ENCODE measurements around the gene PCDH12.

The PCDH12 gene

DNA sequence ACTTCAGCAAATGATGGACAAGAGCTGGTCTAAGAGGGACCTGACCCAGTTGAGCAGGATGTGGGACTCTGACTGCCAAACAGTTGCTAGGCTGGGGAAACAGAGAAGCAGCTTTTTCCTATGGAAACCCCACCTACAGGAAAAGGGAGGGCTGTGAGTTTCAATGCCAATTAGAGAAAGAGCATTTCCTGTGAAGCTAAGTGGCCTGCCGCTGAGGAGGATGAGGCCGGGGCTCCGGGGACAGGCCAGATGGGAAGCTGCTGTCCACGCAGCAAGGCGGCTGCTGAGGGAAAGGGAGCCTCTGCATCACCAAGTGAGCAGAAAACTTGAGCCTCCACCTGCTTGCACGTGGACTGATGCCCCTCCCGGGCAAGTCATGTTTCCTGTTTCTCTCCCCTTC is at the start of gene PCDH12:
Gene PCDH12 (minus strand): TSS at position 90 of the 400 bp plus-strand sequence. CDS start 351 bp downstream, outside the sequence.
- DNase-seq (ENCODE audit: low read depth in 2 of 2): no peak

DNA sequence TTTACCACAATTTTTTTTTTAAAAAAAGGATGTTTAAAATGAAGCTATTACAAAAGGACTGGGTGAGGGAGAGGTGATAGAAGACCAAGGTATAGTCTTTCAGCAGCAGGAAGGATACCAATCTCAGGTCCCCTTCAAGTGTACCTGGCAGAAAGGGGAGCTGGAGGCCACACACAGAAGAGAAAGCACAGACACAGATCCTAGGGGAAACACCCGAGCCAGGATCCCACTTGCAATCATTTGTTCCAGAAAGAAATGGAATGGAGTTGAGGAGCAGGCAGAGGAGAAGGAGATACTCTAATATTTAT is 49.2 kb upstream of the PCDH12 start:
- DNase-seq (ENCODE audit: low read depth in 2 of 2): no peak

DNA sequence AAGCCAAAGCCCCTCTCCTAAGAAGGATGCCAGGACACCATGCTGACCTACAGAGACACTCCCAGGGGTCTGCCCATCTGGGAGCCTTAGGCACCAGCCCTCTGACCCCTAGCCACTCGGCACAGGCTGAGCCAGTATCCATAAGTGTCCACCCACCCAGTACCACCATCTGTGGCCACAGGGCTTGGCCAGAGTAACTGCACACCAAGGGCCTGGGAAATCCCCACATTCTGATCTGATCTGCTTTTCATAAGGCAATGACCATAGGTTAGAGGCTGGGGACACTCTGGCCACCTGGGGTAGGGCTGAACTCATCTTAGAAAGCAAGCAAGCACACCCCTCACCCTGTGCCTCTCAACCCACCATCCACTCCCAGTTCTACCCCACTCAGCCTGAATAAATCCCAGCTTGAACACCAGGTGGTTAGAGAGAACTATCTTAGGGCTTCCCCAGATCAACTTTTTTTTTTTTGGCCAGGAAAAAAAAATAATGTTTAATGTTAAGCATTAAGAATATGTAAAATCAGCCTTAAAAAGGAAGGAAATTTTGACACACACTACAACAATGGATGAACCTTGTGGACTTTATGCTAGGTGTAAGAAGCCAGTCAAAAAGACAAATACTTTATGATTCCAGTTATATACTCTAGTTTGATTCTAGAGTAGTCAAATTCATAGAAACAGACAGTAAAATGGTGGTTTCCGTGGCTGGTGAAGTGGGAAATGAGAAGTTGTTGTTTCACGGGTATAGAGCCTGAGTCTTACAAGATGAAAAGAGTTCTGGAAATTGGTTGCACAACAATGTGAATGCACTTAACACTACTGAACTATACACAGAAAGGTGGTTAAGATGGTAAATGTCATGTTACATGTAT is 48.6 kb upstream of the PCDH12 start:
- DNase-seq (ENCODE audit: low read depth in 2 of 2): no peak

DNA sequence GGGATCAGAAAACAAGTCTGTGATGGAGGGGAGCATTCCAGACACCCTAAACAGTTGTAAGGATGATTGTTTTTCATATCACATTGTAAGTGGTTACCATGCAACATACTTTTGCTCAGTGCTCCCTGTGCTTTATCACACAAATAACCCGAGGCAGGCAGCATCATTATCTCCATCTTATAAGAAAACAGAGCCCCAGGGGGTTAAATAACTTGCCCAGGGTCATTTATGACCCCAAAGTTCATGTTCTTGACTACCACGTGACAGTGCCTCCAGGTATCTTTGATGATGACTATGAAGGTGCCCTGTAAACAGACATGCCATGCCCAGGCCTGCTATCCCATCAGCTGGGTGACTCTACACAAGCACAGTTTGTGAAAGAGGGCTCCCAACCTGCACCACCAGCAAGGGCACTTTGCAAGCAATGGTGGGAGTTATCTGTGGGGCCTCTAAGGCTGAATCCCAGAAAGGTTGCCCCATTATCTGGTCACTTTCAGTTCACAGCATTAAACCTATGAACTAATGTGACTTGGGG is 45.3 kb upstream of the PCDH12 start:
- DNase-seq (ENCODE audit: low read depth in 2 of 2): no peak

DNA sequence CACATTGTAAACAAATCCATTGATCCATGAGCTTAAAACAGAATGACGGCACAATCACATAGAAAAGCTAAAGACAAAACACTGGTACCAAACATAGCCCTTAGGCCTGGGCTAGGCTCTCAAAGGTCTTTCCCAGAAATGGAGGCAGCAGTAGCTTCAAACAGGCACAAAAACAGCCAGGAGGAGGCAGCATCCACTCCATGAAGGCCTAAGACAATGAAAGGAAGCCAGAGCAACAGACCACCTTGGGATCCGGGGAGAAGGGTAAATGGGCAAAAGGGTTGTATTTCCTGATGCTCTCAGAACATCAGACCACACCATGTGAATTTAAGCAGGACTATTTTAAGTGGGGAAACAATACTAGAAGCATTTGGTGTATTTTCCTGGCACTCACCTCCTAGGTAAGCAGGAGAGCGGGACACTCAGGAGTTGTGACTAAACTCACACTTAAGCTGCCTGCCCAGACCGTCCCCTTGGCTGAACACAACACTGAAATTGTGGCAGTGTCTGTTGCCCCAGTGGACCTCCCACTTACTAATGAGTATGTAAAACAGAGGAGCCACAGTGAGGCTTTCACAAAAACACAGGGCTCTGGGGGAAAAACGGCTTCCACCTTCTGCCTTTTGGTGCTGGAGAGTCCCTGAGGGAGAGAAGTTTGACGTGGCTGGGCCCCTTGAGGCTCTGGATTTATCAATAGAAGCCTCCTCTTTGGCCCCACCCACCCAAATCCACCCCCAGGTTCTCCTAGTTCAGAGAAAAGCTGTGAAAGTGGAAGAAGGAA is 42.9 kb upstream of the PCDH12 start:
- no peak for DNase-seq (ENCODE audit: low read depth in 2 of 2)

DNA sequence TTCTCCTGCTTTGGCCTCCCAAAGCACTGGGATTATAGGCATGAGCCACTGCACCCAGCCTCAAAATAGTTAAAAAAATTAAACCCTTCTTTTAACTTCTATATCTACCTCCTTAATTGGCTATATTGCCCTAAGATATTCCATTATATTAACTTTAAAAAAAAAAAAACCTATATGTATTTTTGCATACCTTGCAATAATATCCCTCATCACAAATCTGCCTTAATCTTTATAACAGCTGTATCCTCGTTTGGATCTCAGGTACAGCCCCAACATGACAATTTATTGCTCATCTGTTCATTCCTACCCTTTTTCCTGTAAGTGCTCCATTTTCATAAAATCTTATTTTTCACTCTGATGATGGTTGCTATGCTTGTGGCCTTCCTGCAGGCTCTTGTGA is 42.2 kb upstream of the PCDH12 start:
- DNase-seq (ENCODE audit: low read depth in 2 of 2): no peak

DNA sequence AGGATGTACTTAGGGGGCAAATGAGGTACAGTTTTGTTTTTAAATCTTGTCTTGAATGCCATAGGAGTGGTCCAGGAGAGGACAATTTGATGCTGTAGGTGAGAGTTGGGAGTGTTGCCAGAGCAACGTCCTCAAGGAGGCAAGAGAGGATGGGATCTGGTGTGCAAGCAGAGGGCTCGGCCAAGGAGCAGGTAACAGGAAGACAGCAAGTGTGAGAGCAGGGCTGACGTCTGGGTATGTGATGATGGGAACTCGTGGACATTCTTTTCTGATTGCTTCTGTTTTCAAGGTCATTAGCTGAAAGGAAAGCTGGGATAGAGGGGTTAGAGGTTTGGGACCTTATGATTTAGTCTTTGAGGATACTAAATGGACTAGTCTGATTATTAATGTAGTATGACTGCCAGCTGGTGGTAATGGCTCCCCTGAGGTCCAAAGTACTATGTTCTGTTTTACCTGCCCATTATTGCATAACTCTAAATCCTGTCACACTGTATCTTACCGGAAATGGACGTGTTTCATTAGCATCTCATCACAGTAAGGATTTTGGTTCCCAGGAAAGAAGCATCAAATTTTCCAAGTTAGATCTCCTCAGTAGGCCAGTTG is 39.5 kb upstream of the PCDH12 start:
- DNase-seq (ENCODE audit: low read depth in 2 of 2): no peak

DNA sequence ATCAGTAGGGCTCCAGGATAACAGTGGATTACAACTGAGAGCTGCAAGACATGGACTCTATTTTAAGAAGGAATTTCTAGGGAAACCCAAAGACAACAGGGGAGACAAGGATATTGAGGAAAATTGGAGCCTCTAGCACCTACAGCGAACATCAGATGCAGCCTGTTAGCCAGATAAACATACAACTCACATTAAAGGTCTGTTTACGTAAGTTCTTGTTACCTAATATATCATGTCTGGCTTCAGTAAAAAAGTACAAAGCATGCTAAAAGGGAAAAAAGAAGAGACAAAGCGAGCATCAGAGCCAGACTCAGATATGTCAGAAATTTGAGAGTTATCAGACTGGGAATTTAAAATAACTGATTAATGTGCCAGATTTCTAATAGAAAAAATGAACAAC is 37.7 kb upstream of the PCDH12 start:
- DNase-seq (ENCODE audit: low read depth in 2 of 2): no peak

DNA sequence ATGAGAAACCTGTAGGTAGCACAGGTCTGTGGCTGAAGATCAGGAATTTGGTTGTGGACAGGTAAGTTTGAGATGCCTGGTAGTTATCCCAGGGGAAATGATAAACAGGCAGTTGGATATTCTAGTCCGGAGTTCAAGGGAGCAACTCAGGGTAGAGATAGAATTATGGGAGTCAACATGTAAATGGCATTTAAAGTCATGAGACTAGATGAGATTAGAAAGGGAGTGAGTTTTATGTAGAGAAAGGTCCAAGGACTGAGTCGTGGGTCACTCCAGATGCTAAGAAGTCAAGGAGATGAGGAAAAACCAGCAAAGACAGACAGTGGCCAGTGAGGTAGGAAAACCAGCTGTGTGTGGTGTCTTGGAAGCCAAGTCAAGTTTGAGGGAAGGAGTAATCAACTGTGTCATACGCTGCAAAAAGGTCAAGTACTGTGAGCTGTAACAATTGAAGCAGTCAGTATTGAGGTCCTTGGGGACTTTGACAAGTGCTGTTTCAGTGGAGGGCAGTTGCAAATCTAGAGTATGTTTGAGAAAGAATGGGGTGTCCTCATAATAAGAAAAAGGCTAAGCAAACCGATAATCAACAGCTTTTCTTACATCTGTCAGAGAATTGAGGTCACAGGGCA is 36.6 kb upstream of the PCDH12 start:
- no peak for DNase-seq (ENCODE audit: low read depth in 2 of 2)

DNA sequence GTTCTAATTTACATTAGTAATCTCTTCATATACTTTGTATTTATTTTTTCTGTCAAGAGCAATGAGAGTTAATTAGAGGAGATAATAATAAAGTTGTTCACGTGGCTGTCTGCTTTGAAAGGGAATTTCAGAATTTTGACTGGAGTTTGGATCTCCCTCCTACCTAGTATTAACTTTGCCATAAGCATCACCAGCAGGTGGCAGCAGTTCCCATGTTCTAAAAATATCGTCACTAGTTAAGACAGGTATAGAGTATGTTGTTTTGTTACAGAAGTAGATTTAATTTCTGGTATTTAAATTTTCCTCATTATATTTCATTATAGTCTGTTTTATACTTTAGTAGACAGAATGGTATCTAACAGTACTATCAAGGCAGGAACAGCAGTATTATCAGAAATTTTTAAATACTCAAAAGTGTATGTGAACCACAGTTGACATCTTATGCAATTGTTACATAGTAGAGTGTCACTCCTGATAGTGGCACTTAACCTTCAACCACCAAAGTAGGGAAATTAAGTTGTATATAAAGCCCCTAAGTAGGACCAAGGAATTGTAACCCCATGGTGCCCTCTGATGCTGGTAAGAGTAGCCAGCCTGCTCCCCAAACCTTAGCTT is 34.5 kb upstream of the PCDH12 start:
- DNase-seq (ENCODE audit: low read depth in 2 of 2): peak; percentile 73 to 83

DNA sequence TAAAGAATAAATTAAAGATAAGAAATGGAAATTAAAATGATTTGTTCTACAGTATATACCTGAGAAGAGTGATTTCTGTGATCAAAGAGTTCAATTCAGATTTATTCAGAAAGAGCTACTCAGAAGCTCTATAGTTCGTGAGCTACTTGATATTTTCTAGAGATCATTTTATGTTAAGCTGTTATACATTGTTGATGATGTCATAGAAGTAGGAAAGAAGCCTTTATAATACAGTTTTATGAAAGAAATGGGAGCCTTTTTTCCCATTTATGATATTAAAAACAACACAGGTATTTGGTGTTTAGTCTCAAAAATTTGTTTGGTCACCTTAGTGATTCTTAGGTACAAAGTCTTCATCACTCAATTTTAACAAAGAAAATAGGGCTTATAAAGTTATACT is 31.7 kb upstream of the PCDH12 start:
- no peak for DNase-seq (ENCODE audit: low read depth in 2 of 2)

DNA sequence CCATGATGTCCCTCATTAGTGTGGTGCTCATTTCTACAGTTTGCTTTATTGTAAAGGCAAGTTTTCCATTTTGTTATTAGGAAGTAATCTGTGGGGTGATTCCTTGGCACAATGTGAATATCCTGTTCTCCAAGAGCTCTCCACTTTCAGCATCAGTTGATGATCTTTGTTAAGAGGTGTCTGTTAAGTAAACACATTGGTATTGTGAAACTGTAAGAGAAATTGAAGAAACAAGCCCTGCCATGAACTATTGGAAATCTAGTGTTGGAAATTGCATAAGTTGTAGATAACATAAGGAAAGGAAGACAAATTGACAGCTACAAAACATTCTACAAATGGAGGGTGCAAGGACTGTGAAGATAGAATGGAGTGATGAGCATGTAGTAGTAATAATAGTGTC is 28.1 kb upstream of the PCDH12 start:
- DNase-seq (ENCODE audit: low read depth in 2 of 2): no peak

DNA sequence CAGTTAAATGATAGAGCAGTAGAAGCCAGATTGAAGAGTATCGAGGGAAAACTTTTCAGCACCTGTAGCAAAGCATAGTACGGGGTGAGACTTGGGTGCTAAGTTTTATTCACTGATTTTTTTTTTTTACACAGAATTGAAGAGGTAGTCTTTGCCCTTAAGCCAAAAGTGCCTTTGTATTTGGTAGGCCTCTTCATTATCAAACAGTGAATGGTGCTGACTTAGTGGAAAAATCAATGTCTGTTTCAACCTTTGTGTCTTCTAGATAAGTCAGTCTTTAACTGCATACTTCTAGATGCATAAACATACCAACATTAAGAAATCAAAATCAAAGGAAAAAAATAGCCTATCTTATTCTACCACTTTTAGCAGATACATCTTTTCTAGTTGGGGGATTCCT is 24.6 kb upstream of the PCDH12 start:
- DNase-seq (ENCODE audit: low read depth in 2 of 2): no peak

DNA sequence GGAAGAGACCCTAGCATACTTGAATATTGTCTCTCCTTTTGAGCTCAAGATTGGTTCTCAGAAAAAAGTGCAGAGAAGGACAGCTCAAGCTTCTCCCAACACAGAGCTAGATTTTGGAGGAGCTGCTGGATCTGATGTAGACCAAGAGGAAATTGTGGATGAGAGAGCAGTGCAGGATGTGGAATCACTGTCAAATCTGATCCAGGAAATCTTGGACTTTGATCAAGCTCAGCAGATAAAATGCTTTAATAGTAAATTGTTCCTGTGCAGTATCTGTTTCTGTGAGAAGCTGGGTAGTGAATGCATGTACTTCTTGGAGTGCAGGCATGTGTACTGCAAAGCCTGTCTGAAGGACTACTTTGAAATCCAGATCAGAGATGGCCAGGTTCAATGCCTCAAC is 20.4 kb upstream of the PCDH12 start:
- DNase-seq (ENCODE audit: low read depth in 2 of 2): no peak

DNA sequence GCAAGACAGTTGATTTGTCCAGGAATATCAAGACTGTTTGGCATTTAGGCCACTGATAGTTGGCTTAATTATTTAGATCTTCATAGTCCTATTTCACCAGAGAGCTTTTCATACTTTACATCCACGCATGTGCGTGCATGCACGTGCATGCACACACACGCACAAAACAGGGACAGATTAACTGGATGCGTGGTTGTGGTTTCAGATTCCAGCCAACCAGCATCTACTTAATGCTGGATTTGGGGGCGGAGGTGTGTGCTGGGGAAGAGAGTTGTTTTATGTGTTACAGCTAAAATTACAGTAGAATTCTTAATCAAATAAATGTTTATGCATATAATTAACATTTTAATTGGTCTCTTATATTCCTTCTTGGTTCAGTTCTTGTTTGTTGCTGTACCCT is 18.2 kb upstream of the PCDH12 start:
- no peak for DNase-seq (ENCODE audit: low read depth in 2 of 2)

DNA sequence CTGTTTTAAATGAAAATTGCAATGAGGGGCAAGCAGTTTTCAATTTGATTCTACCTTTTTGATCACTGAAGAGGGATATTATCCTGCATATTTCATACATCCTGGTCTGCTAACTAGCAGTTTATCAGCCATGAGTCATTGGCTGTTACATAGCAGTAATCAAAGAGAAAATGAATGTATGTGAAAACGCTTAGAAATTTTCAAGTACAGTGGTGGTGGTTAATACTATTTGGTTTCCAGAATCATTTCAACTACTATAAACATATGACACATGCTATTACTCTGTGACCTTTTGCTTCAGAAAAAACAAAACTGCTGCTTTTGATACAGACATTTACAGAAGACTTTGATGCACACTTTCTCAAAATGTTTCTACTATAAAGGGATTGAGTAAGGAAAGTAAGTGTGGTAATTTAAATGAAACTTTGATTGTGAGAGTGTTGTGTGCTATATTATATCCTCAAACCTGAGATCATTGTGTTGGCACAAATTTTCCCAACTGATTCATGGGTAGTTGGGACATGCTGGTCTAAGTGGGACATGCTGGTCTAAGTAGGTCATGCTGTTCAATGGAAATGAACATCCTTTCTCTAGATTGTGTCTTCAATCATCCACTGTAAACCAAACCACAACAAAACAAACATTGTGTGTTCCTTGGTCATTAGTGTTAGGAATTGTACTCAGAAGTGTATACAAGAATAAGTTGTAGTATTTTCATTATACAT is 16.0 kb upstream of the PCDH12 start:
- DNase-seq (ENCODE audit: low read depth in 2 of 2): no peak

DNA sequence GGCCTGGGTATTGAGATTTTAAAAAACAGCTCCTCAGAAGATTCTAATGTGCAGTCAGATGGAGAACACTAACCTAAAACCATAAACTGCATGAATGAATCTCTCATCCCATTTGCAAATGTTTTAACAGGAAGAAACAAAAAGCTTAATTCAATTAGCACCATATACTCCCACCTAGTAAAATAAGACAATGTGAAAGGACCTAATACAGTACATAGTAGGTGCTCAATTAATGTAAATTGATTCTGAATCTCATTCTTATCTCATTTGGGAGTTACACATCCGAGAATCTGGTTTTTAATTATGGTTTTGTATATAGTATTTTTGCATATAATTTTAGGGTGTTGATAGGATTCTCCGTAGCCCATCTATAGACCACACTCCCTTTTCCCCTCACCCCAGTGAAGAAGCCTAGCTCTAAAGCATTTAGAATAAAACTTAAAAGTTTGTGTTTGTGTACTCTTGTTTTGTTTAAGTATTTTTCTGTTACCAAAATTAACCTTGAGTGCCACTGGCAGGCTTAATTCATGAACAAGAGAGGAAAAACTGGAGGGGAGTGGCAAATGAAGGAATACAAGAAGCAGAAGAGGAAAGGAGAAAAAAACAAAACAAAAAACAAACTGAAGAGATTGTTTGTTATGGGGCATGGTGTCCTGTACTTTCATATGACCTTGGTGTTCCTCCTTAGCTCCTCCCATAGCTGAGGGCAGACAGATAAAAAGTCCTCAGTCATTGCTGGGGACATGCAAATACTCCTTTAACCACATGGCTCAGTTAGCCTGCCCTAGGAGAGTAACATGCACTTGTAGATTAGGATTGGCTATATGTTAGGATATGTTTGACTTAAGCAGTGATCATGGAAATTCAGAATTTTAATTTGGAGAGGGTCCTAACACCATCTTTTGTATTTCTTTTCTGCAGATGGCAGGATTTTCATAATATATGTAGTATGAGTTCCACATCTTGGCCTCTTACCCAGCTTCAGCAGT is 12.1 kb upstream of the PCDH12 start:
- DNase-seq (ENCODE audit: low read depth in 2 of 2): no peak

DNA sequence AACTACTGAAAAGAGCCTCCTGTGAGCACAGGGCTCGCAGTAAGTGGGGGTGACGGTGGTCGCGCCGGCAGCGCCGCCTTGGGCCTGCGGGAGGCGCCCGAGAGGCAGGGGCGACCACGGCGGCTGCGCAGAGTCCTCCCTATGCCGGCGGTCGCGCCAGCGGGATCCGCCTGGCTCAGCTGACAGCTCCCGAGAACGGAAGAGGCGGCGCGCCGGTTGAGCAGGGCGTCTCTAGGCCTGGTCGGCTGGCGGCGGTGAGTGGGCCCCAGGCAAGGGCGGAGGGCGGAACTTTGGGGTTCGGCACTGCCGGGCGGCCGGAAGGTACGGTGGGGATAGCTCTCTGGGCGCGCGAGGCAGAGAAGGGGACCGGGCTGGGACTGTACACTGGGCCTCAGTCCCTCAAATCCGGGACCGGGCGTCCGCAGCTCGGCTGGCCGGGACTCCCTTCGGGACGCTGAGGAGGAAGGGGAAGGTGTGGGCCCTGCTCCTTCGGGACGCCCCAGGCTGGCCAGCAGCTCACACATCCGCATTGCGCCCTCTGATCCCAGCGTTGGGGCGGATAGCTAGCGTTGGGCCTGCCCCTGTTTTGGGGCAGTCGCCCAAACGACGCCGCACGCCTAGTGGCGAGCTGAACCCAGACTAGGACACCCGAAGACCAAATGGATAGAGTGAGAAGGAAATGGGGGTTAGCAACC is 11.1 kb upstream of the PCDH12 start, which contains the start of gene RNF14:
Gene RNF14 (plus strand): TSS at position 192 of the 695 bp plus-strand sequence. CDS start 4,484 bp downstream, outside the sequence.
- DNase-seq (ENCODE audit: low read depth in 2 of 2): peak; percentile 86 to 88

DNA sequence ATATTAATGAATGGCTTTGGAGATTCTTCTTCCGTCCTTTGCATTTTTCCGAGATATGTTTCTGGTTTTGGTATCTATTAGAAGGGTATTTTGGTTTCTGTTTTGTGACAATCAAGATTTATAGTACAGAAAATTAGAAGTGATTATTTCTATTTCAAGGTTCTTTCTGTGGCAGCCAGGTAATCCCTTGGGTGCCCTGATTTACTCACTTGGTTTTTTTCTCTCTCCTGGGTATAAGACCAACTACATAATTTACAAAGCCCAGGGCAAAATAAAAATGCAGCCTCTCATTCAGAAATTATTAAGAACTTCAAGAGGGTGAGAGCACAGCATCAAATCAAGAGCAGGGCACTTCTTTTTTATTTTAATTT is 8.9 kb upstream of the PCDH12 start:
- DNase-seq (ENCODE audit: low read depth in 2 of 2): no peak

All from stimulated activated CD4-positive, alpha-beta T cell treated with anti-CD3 and anti-CD28 coated beads, Interleukin-1b, Interleukin-23, amount 100 ng/mL, for 4 hours (primary cell).